Astrocyte (in vitro differentiated cells and primary cell): ENCODE results near the gene DDX47. TPM values are rescaled to one million over a fixed set of nuclear protein-coding genes. Genes with fewer than 3 reads are reported as not detected.
"Not testable (repeated sequence)": the region's sequence is repeated elsewhere in the genome, so short reads cannot be mapped to it uniquely, and the experiment has no call there.

Experiments used
- DNase-seq: peaks from one replicate; pipeline ENCODE4 v3.0.0-alpha.2; 2010; ENCODE audit warnings: low read depth
- FAIRE-seq: peaks from 2 replicates; lab custom pipeline; 2011; peaks lifted over from hg19 to GRCh38; lab: Jason Lieb, UNC
- H2AFZ ChIP-seq: 2 replicates; pipeline ENCODE4 v1.6.0; 2012; ENCODE audit warnings: low read depth, low read length, inconsistent platforms
- H3K27ac ChIP-seq: 2 replicates; pipeline ENCODE4 v1.5.1; 2011; ENCODE audit warnings: low read depth, low read length, inconsistent platforms
- H3K27me3 ChIP-seq: 2 replicates; pipeline ENCODE4 v1.6.0; 2011; ENCODE audit warnings: low read length, inconsistent platforms; ENCODE audit not compliant: insufficient read depth
- H3K36me3 ChIP-seq: 2 replicates; pipeline ENCODE4 v1.5.1; 2011; ENCODE audit warnings: low read length, inconsistent platforms; ENCODE audit not compliant: insufficient read depth
- H3K4me1 ChIP-seq: 2 replicates; pipeline ENCODE4 v1.5.1; 2011; ENCODE audit warnings: low read length, inconsistent platforms; ENCODE audit not compliant: insufficient read depth
- H3K4me2 ChIP-seq: 2 replicates; pipeline ENCODE4 v1.6.0; 2012; ENCODE audit warnings: low read length, inconsistent platforms
- H3K4me3 ChIP-seq: 2 replicates; pipeline ENCODE4 v1.5.1; 2011; ENCODE audit warnings: low read depth, mild to moderate bottlenecking, low read length, inconsistent platforms; ENCODE audit not compliant: insufficient read depth
- H3K79me2 ChIP-seq: 2 replicates; pipeline ENCODE4 v1.6.0; 2012; ENCODE audit warnings: mild to moderate bottlenecking, low read length, inconsistent platforms; ENCODE audit not compliant: insufficient read depth
- H3K9ac ChIP-seq: 2 replicates; pipeline ENCODE4 v1.6.0; 2012; ENCODE audit warnings: mild to moderate bottlenecking, low read length, inconsistent platforms
- H3K9me3 ChIP-seq: 2 replicates; pipeline ENCODE4 v1.5.1; 2012; ENCODE audit warnings: low read depth, mild to moderate bottlenecking, low read length, inconsistent platforms; ENCODE audit not compliant: insufficient read depth
- H4K20me1 ChIP-seq: 2 replicates; pipeline ENCODE4 v1.6.0; 2012; ENCODE audit warnings: low read length, inconsistent platforms; ENCODE audit not compliant: insufficient read depth
- H3K27ac Mint-ChIP-seq: one replicate; pipeline ENCODE4 v1.8.0; 2021; ENCODE audit warnings: mild to moderate bottlenecking, mixed read lengths; ENCODE audit not compliant: unreplicated experiment
- H3K27me3 Mint-ChIP-seq: one replicate; pipeline ENCODE4 v1.8.0; 2021; ENCODE audit warnings: low read depth, mixed read lengths; ENCODE audit not compliant: unreplicated experiment
- H3K36me3 Mint-ChIP-seq: one replicate; pipeline ENCODE4 v1.8.0; 2021; ENCODE audit warnings: low read depth, mixed read lengths; ENCODE audit not compliant: unreplicated experiment
- H3K4me1 Mint-ChIP-seq: one replicate; pipeline ENCODE4 v1.8.0; 2021; ENCODE audit warnings: low read depth, mixed read lengths; ENCODE audit not compliant: unreplicated experiment
- H3K4me3 Mint-ChIP-seq: one replicate; pipeline ENCODE4 v1.8.0; 2021; ENCODE audit warnings: mild to moderate bottlenecking, moderate library complexity, mixed read lengths; ENCODE audit not compliant: unreplicated experiment
- H3K9me3 Mint-ChIP-seq: one replicate; pipeline ENCODE4 v1.8.0; 2021; ENCODE audit warnings: mild to moderate bottlenecking, mixed read lengths; ENCODE audit not compliant: unreplicated experiment
- EZH2 ChIP-seq: IDR thresholded peaks from 2 replicates; pipeline ENCODE4 v1.6.1; 2012; ENCODE audit warnings: mild to moderate bottlenecking, low read length, inconsistent platforms; ENCODE audit not compliant: insufficient read depth
- total RNA-seq: library from RNA; stranded (reverse); gene quantifications from 2 replicates; pipeline ENCODE4 v1.2.1, GENCODE V29; 2021
- TF ChIP-seq, protein P1 (sequence below): IDR thresholded peaks from 2 replicates; pipeline ENCODE4 v1.5.1; 2011; ENCODE audit warnings: low read depth, mild to moderate bottlenecking, inconsistent platforms, low read length, moderate library complexity; ENCODE audit not compliant: insufficient read depth

The DDX47 gene
- total RNA-seq, 1 donor from 2014 or later: 62.1 TPM

DNA sequence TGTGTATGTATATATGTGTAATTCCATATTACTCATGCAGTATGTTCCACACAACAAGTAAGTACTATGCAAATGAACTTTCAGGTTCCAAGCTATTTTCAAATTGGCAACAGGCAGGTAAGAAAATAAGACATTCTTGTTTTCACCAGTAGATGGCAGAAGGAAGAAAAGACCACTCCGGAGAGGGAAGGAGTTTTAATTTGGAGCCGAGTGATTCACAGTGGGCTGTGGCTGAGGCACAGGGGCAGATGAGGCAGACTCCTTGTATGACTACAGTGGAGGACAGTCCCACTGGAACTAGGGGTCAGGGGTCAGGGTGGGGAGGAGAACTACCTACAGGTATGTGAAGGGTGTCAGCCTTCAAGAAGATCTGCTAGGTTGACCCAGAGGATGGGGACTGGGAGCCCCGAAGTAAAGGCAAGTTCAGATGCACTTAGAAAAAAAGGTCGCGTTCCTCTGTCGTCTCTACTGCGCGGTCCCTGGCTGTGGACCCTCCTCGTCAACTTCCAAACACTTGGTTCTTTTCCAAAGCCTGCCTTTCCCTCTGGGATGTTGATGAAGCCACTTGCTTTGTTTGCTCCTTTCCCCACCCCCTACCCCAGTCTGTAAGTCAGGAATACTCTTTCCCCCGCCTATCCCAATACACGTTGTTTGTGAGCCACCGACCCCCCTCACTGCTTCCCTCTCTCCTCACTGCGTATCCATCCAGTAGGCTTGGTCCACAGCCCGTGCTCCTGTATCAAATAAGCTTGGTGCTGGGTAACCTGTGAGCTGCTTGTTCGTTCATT is 24.1 kb downstream of the DDX47 start:
- H3K36me3 ChIP-seq: peaks cover 11% of the 10 kb centered on the region
- DNase-seq (peak; percentile 71), FAIRE-seq (peak; percentile 88)
- H4K20me1 ChIP-seq: no peaks in the 10 kb centered on the region
- no peaks in the 10 kb centered on the region for H3K9me3 Mint-ChIP-seq
- H3K9ac ChIP-seq: peak overlapping the region; percentile 18
- no peaks in the 10 kb centered on the region for H3K79me2 ChIP-seq
- H3K4me1 Mint-ChIP-seq: peaks cover 22% of the 10 kb centered on the region
- H3K4me2 ChIP-seq: no peak overlapping the region
- no peaks in the 10 kb centered on the region for H3K9me3 ChIP-seq
- TF ChIP-seq, protein P1, sequence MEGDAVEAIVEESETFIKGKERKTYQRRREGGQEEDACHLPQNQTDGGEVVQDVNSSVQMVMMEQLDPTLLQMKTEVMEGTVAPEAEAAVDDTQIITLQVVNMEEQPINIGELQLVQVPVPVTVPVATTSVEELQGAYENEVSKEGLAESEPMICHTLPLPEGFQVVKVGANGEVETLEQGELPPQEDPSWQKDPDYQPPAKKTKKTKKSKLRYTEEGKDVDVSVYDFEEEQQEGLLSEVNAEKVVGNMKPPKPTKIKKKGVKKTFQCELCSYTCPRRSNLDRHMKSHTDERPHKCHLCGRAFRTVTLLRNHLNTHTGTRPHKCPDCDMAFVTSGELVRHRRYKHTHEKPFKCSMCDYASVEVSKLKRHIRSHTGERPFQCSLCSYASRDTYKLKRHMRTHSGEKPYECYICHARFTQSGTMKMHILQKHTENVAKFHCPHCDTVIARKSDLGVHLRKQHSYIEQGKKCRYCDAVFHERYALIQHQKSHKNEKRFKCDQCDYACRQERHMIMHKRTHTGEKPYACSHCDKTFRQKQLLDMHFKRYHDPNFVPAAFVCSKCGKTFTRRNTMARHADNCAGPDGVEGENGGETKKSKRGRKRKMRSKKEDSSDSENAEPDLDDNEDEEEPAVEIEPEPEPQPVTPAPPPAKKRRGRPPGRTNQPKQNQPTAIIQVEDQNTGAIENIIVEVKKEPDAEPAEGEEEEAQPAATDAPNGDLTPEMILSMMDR: peak; percentile 84
- no peak for TF ChIP-seq EZH2
- no peak overlapping the region for H3K4me3 ChIP-seq
- H3K27ac Mint-ChIP-seq: peak overlapping the region; percentile 59
- no peak overlapping the region for H3K4me3 Mint-ChIP-seq
- no peak overlapping the region for H2AFZ ChIP-seq
- H3K27me3 ChIP-seq: no peaks in the 10 kb centered on the region
- H3K36me3 Mint-ChIP-seq: peaks cover 24% of the 10 kb centered on the region
- H3K27ac ChIP-seq: peak overlapping the region; percentile 49
- no peaks in the 10 kb centered on the region for H3K27me3 Mint-ChIP-seq
- peaks cover 32% of the 10 kb centered on the region for H3K4me1 ChIP-seq

DNA sequence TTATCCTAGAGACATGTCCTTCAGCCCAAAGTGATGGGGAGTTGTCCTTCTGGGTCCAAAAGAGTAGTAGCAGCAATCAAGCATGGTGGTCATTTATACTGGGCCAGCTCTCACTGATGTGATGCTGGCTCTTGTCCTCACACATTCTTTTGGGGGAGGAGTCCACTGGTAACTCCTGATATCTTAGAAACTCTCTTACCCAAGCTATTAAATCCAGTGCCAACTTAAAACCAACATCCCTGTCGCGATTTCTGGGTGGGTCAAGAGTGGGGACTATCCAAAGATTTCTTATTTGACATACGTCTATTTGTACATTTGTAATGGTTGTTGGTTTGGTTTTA is 24.6 kb downstream of the DDX47 start:
- H3K27me3 ChIP-seq: no peaks in the 10 kb centered on the region
- no peaks in the 10 kb centered on the region for H4K20me1 ChIP-seq
- H3K4me1 Mint-ChIP-seq: peaks cover 22% of the 10 kb centered on the region
- no peak overlapping the region for H3K4me3 ChIP-seq
- no peak overlapping the region for H3K4me3 Mint-ChIP-seq
- no peaks in the 10 kb centered on the region for H3K27me3 Mint-ChIP-seq
- no peaks in the 10 kb centered on the region for H3K79me2 ChIP-seq
- peak overlapping the region; percentile 18 for H3K9ac ChIP-seq
- H3K4me1 ChIP-seq: peaks cover 32% of the 10 kb centered on the region
- TF ChIP-seq, protein P1: no peak
- no peak for TF ChIP-seq EZH2
- FAIRE-seq (no peak), DNase-seq (no peak)
- H3K36me3 ChIP-seq: peaks cover 11% of the 10 kb centered on the region
- no peak overlapping the region for H3K4me2 ChIP-seq
- H3K9me3 ChIP-seq: no peaks in the 10 kb centered on the region
- no peak overlapping the region for H2AFZ ChIP-seq
- H3K9me3 Mint-ChIP-seq: no peaks in the 10 kb centered on the region
- peaks cover 20% of the 10 kb centered on the region for H3K36me3 Mint-ChIP-seq
- peak overlapping the region; percentile 49 for H3K27ac ChIP-seq
- peak overlapping the region; percentile 59 for H3K27ac Mint-ChIP-seq

DNA sequence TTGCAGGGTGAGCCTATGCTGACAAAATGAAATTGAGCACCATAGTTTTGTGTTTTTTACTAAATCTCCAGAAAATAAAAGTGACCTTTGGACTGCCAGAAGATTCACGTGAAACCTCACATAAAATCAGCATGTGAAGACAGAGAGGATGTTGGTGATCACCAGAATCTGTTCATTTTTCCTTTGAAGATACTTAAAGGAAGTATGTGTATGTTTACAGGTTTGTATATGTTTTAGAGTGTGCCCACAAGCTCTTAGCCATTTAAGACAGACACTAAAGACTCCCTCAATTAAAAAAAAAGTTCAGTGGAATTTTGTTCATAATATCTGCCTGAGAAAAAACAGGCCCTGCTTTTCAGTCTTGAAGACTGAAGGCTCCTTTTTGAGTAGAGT is 25.9 kb downstream of the DDX47 start:
- FAIRE-seq: no peak
- peaks cover 32% of the 10 kb centered on the region for H3K4me1 ChIP-seq
- no peaks in the 10 kb centered on the region for H3K27me3 ChIP-seq
- no peaks in the 10 kb centered on the region for H3K27me3 Mint-ChIP-seq
- H3K27ac ChIP-seq: peak overlapping the region; percentile 37
- H2AFZ ChIP-seq: no peak overlapping the region
- no peaks in the 10 kb centered on the region for H4K20me1 ChIP-seq
- H3K9ac ChIP-seq: no peak overlapping the region
- H3K9me3 ChIP-seq: no peaks in the 10 kb centered on the region
- H3K36me3 ChIP-seq: peaks cover 4% of the 10 kb centered on the region
- no peaks in the 10 kb centered on the region for H3K79me2 ChIP-seq
- no peaks in the 10 kb centered on the region for H3K9me3 Mint-ChIP-seq
- peaks cover 22% of the 10 kb centered on the region for H3K4me1 Mint-ChIP-seq
- H3K36me3 Mint-ChIP-seq: peaks cover 12% of the 10 kb centered on the region
- no peak overlapping the region for H3K4me2 ChIP-seq
- DNase-seq: no peak
- TF ChIP-seq EZH2: no peak
- H3K27ac Mint-ChIP-seq: no peak overlapping the region
- H3K4me3 Mint-ChIP-seq: no peak overlapping the region
- no peak overlapping the region for H3K4me3 ChIP-seq

DNA sequence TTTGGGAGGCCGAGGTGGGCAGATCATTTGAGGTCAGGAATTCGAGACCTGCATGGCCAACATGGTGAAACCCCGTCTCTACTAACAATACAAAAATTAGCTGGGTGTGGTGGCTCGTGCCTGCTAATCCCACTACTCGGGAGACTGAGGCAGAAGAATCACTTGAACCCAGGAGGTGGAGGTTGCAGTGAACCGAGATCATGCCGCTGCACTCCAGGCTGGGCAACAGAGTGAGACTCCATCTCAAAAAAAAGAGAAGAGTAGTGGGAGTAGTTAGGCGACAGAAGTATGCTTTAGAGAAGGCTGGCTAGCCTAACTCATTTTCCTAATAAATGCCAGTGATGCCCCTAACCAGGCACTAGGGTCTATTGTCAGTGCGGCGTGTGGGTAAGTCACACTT is 26.3 kb downstream of the DDX47 start:
- H3K36me3 ChIP-seq, H3K27ac Mint-ChIP-seq, H3K4me3 ChIP-seq, H4K20me1 ChIP-seq, DNase-seq, H3K9me3 Mint-ChIP-seq, H2AFZ ChIP-seq, H3K9me3 ChIP-seq, H3K27me3 Mint-ChIP-seq, H3K27me3 ChIP-seq, H3K4me3 Mint-ChIP-seq, FAIRE-seq, H3K79me2 ChIP-seq: not testable (repeated sequence)
- peaks cover 12% of the 10 kb centered on the region for H3K36me3 Mint-ChIP-seq
- Histone ChIP-seq H3K27ac (peak overlapping the region; percentile 72), H3K4me2 (peak overlapping the region; percentile 44), H3K9ac (peak overlapping the region; percentile 35), H3K4me1 (peaks cover 32% of the 10 kb centered on the region)
- H3K4me1 Mint-ChIP-seq: peaks cover 22% of the 10 kb centered on the region
